ENCODE measurements around the gene RENBP.

The RENBP gene

DNA sequence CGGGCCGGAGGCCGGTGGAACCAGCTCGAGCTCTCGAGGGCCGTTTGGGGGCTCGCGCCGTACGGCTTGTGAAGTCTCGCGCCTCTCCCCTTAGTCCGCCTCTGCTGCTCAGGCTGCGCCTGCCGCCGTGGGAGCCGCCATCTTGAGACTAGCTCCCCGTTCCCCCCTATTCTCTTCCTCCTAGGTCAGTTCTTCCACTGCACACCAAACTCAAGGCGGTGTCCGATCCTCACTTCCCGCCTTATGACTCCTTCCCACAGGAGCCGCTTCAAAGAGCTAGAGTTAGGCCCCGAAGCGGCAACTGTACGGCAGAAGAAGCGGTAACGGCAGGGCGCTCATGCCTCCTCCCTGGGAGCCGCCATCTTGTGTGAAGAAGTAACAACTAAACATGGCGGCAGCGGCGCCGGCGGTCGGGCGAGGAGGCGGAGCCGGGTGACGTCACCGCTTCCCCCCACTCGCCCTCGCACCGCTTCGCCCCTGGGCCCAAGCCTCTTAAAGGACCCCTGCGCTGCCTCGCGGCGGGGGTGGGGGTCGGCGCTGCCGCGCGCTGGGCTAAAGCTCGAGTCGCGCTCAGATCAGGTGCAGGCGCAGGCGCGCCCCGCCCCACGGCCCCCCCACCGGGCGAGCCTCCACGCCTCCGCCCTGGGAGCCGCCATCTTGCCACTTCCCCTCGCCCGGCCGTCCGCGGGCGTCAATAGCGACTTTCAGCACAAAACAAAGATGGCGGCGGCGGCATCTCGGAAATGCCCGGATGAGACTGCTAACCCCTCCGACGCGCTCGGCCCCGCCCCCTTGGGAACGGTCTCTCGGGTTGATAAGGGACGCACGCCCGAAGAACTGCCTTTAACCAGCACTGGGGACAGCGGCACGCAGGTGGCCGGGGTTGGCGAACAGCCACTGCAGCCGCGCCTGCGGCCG, 27.3 kb upstream of the RENBP start, which contains the start of gene HCFC1:
HCFC1 (minus strand) TSS at position 369 of the 918 bp plus-strand sequence. CDS start 978 bp downstream, outside the sequence.
- DNase-seq, result peak; percentile 95

GRCh38 chrX:153971124-153971449, 26.6 kb upstream of the RENBP start:
- peak; percentile 81 for DNase-seq

- DNase-seq, result peak; percentile 80
Measured at GRCh38 chrX:153970357-153971123, 26.1 kb upstream of the RENBP start.

DNA sequence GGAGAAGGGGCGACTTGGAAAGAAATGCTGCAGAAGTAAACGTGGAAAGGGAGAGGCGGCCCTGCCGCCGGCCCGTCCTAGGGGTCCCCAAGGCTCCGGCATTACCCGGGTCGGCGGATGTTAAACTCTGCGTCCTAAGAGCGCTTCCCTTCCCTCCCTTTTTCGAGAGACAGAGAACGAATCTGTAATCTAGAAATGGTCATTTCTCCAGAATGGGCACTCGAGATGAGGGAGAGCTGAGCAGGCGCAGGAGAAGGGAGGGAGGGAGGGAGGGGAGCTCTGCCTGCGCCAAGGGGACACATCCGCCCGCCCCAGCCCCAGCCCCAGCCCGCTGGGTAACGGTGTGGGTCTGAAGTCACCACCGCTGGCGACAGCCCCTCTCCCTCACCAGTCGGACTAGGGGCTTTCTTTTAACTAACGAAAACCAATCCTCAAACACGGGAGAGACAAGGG, 25.5 kb upstream of the RENBP start:
- no peak for DNase-seq

DNA sequence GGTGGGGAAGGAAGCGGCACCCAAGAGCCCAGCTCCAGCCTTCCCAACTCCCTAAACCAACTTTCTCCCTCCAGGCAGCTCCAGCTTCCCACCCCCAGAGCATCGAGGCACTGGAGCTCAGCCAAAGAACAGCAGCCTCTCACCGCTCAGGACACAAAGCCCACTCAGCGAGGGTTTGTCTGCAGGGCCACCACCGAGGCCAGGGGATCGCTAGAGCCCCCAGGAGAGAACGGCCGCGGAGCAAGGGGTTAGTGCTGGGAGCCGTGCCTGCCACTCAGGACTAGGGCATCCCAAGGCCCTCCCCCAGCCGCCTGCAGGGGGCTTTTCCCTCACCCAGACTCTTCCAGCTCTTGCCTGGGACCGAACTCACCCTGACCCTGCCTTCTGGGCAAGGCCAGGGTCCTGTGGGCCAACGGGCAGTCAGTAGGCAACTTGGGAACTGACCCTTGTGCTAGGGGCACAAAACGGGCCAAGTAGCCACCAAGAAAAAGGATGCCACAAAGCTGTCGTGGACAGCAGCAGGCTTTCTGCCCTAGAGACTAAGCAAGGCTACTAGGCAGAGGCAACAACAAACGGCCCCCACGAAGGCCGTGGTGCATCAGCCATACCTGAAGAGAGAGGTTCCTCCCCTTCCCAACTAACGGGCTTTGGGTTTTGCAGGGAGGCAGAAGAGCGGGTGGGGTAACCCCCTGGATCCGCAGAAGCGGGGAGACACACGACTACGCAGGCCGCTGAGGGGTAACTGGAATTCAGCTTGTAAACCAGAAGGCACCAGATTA, 24.9 kb upstream of the RENBP start:
- DNase-seq, result no peak

DNA sequence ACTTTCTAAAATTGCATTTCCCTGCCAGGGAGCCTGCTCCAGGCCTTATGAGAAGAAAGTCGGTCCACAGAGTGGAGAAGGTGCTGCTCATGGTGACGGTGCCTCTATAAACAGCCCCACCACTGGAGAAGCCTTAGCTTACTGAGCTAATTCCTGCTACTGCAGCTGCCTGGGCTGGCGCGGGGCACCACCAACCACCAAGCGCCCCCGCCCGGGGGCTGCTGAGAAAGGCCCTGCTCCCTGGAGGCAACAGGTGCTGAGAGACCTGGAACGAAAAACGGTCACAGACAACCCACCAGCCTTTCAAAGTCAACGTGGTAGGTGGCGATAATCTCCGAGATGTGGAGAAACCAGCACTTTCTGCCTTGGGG, 24.3 kb upstream of the RENBP start:
- no peak for DNase-seq

GRCh38 chrX:153968255-153968654, 23.8 kb upstream of the RENBP start:
- DNase-seq, result no peak

DNA sequence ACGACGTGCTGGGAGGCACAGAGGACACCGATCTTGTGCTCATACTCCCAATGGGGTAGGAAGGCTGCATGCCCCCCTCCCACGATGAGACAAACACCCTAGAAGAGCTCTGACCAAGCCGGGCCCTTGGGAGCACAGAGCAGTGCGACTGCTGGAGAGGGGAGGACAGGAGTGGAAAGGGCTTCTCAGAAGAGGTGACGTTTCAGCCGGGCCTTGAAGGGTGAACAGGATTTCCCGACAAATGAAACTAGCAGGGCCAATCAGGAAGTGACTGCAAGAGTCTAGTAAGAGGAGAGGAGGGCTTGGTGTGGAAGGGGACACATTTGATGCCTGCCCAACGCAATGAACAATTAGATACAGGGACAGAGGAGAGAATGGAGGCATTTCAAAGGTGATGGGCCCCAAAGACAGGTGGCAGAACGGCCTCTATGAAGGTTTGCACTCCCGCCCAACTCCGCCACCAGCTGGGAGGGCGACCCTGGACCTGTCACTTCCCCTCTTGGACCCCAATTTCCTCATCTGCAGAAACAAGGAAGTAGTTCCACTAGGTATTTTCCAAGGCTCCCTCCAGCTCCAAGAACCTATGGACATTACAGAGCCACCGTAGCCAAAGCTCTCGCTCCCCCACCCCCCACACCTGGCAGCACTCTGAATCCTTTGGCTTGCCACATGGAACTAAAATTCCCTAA, 23.2 kb upstream of the RENBP start:
- DNase-seq, result no peak

- no peak for DNase-seq
Measured at GRCh38 chrX:153966841-153967535, 22.5 kb upstream of the RENBP start.

DNA sequence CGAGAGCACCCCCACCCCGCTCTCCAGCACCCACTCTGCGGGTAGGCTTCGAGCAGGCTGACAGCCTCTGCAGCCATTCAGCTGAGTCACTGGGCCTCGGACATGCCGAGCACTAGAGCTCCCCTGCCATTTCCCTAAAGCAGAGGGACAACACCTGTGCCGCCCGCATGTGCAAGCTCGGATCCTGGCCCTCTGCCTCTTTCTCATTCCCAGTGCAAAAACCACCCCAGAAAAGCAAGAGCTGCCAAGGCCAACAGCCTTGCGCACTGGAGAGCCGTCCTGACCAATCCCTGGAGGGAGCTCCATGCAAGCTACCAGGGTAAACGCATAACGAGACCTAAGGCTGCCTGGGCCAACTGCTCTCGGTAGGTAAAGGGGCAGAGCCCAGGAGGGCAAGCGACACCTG, 21.8 kb upstream of the RENBP start:
- DNase-seq, result no peak

- DNase-seq, result no peak
Measured at GRCh38 chrX:153965406-153965805, 21.0 kb upstream of the RENBP start.

DNA sequence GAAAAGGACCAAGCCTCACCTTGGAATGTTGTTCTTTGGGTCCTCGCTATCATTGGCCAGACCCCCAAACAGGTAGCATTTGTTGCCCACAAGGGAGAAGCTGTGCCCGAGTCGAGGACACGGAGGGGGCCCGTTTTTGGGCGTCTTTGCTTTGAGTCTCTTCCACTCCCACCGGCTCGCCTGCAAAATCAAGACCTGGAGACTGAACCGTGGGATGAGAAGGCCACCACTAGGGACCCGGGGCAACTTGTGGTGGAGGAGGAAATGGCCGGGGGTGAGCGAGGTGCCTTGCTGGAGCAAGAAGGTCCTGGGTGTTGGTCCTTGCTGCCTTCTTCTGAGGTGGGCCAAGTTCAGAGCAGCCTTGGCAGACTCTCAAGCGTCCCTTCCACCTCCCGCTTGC, 19.7 kb upstream of the RENBP start:
- no peak for DNase-seq

DNA sequence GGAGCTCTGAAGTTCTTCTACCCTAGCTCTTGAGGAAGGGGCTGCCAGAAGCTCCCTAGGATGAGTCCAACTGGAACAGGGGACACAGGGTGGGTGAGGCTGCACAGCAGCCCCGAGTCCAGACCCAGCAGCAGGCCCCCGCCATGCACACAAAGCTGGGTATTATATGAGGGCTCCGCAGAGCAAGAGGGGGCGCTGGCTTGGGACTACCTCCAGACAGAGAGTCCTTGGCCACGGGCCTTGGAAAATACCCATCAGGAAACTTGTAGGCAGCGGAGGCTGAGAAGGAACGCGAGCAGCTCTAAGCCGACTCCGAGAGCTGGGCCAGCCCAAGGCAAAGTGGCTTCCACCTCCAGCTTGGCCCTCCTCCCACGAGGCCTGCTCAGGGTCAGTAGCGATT, 19.1 kb upstream of the RENBP start:
- no peak for DNase-seq

- DNase-seq, result no peak
Measured at GRCh38 chrX:153961292-153961691, 16.8 kb upstream of the RENBP start.

- no peak for DNase-seq
Measured at GRCh38 chrX:153960786-153961185, 16.3 kb upstream of the RENBP start.

- no peak for DNase-seq
Measured at GRCh38 chrX:153960077-153960476, 15.6 kb upstream of the RENBP start.

GRCh38 chrX:153959649-153960048, 15.2 kb upstream of the RENBP start:
- no peak for DNase-seq

DNA sequence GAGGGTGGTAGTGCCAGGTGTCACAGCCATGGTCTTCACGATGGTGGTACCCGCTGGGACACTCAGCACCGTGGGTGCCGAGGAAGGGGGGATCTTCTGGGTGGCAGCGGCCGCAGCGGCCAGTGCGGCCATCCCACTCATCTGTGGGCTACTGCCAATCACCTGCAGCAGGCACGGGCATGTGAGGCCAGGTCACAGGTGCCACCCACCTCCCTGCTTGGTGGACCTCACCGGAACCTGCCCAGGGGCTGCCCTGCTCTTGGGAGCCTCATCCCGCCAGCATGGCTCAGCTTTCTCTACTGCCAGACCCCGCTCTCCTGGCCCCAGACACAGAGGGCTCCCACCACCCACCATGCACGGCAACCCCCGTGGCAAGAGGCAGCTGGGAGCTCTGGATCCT, 14.2 kb upstream of the RENBP start:
- DNase-seq, result no peak

DNA sequence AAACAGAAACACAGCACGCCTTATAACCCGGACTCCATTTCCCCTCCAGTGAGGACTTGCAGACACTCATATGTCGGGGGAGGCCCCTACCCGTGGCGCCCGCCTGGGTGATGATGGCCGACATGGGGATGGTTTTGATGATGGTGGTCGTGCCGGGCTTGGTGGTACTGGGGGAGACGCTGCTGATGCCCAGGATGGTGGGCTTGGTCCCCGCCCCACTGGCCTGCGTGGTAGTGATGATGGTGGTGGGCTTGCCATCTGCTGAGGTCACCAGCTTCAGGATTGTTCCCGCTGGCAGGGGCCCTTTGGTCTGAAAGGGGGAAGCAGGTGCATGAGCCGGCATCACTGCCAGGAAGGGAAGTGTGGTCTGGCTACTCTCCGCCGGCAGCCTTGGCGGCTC, 12.8 kb upstream of the RENBP start:
- no peak for DNase-seq

DNA sequence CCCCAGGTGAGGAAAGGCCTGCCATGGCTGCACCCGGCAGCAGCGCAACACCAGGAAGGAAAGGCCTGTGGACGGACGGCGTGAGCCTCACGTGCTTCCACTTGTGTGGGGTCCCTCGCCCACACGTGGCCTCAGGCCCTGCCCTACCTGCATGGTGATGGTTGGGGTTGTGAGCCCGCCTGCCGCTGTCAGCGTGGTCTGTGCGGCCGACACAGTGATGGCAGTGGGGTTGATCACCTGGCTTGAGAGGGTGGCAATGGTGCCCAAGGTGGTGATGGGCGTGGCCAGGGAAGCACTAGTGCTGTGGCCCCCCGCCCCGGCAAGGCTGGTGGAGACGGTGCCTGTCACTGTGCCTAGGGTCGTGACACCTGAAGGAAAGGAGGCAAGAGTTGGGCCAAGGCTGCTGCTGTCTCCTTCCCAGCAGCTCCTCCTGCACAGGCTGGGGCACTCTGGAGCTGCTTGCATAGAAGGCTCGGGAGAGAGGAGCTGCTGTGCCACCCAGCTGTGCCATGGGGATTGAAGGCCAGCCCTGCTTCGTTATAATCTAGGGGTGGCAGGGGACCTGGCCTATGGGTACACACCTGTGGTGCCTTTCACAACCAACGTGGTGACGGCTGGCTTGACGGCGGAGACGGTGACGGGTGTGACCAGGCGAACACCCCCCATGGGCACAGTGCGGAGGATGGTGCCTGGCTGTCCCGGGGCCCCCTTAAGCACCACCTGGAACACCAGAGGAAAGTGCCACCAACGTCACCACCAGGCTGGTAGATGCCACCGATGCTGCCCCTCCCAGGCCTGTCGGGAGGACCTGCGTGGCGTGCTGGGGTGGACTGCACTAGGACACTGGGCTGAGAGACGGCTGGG, 11.8 kb upstream of the RENBP start:
- DNase-seq, result no peak
